ENCODE results near the gene DNAH5. TPM values are rescaled to one million over a fixed set of nuclear protein-coding genes. Genes with fewer than 3 reads are reported as not detected.

The DNAH5 gene
- total and polyA plus RNA-seq, 2 donors (not counting 1 experiment from before 2014, with no cell fraction given), result not detected

- ChIA-PET POLR2A (no interaction called here), CTCF (no interaction called here)
- Mint-ChIP-seq H3K9me3 (ENCODE audit: insufficient read depth) (peaks cover 4% of the 10 kb centered on the region), H3K27me3 (no peaks in the 10 kb centered on the region), H3K4me1 (no peaks in the 10 kb centered on the region), H3K4me3 (no peak overlapping the region), H3K27ac (no peak overlapping the region)
- Histone ChIP-seq H3K9ac (ENCODE audit: low read length) (no peak overlapping the region), H3K4me3 (ENCODE audit: control extremely low read depth in 1 of 5, extremely low read depth in 1 of 5, insufficient read depth in 1 of 5, low read depth in 2 of 5, low read length in 4 of 5) (no peak overlapping the region), H3K9me3 (ENCODE audit: control extremely low read depth in 1 of 3, control insufficient read depth in 2 of 3, insufficient read depth in 1 of 3, low read length in 2 of 3) (no peaks in the 10 kb centered on the region), H2AFZ (ENCODE audit: insufficient read depth, low read depth, low read length, poor library complexity, severe bottlenecking) (no peak overlapping the region), H3K4me1 (ENCODE audit: control insufficient read depth in 2 of 2, insufficient read depth in 2 of 2, low read length in 2 of 2) (no peaks in the 10 kb centered on the region), H3K4me2 (replicated peaks; ENCODE audit: low read depth, low read length, poor library complexity, severe bottlenecking) (no peak overlapping the region), H4K20me1 (ENCODE audit: control insufficient read depth, insufficient read depth, low read length, poor library complexity, severe bottlenecking) (no peaks in the 10 kb centered on the region), H3K27me3 (replicated peaks in 1 of 4; ENCODE audit: control extremely low read depth in 1 of 4, control insufficient read depth in 3 of 4, insufficient read depth in 4 of 4, low read length in 3 of 4) (no peaks in the 10 kb centered on the region), H3K79me2 (ENCODE audit: control insufficient read depth, insufficient read depth, low read length) (no peaks in the 10 kb centered on the region), H3K36me3 (replicated peaks in 1 of 2; ENCODE audit: control extremely low read depth in 1 of 2, control insufficient read depth in 1 of 2, extremely low read depth in 1 of 2, insufficient read depth in 2 of 2, low read length in 1 of 2) (no peaks in the 10 kb centered on the region), H3K27ac (ENCODE audit: low read length in 2 of 2) (no peak overlapping the region)
- no peak for ATAC-seq (ENCODE audit: low read depth)
- intact Hi-C loops (cut with micrococcal nuclease), result no loop called here
- no peak for DNase-seq
- TF ChIP-seq CTCF (IDR thresholded peaks at IDR 0.05), result no peak
- WGBS (ENCODE audit: insufficient coverage), result 45% methylated on average over 3 of the region's 3 CpGs
Observed at GRCh38 chr5:13664377-13664776, 280.1 kb downstream of the DNAH5 start.

GRCh38 chr5:13662626-13663025 lies 281.9 kb downstream of the DNAH5 start:
- H2AFZ ChIP-seq (ENCODE audit: insufficient read depth, low read depth, low read length, poor library complexity, severe bottlenecking), result no peak overlapping the region
- H3K4me2 ChIP-seq (replicated peaks; ENCODE audit: low read depth, low read length, poor library complexity, severe bottlenecking), result no peak overlapping the region
- no peak overlapping the region for H3K27ac Mint-ChIP-seq
- no peak overlapping the region for H3K4me3 Mint-ChIP-seq
- no peaks in the 10 kb centered on the region for H3K36me3 ChIP-seq (replicated peaks in 1 of 2; ENCODE audit: control extremely low read depth in 1 of 2, control insufficient read depth in 1 of 2, extremely low read depth in 1 of 2, insufficient read depth in 2 of 2, low read length in 1 of 2)
- no peaks in the 10 kb centered on the region for H3K27me3 ChIP-seq (replicated peaks in 1 of 4; ENCODE audit: control extremely low read depth in 1 of 4, control insufficient read depth in 3 of 4, insufficient read depth in 4 of 4, low read length in 3 of 4)
- ChIA-PET POLR2A (no interaction called here), CTCF (no interaction called here)
- peaks cover 3% of the 10 kb centered on the region for H3K9me3 Mint-ChIP-seq (ENCODE audit: insufficient read depth)
- H3K27ac ChIP-seq (ENCODE audit: low read length in 2 of 2), result no peak overlapping the region
- H3K4me3 ChIP-seq (ENCODE audit: control extremely low read depth in 1 of 5, extremely low read depth in 1 of 5, insufficient read depth in 1 of 5, low read depth in 2 of 5, low read length in 4 of 5), result no peak overlapping the region
- no peaks in the 10 kb centered on the region for H3K4me1 Mint-ChIP-seq
- no peak overlapping the region for H3K9ac ChIP-seq (ENCODE audit: low read length)
- intact Hi-C loops (cut with micrococcal nuclease), result no loop called here
- H3K79me2 ChIP-seq (ENCODE audit: control insufficient read depth, insufficient read depth, low read length), result no peaks in the 10 kb centered on the region
- ATAC-seq (ENCODE audit: low read depth), result no peak
- no peaks in the 10 kb centered on the region for H4K20me1 ChIP-seq (ENCODE audit: control insufficient read depth, insufficient read depth, low read length, poor library complexity, severe bottlenecking)
- DNase-seq, result no peak
- no peaks in the 10 kb centered on the region for H3K4me1 ChIP-seq (ENCODE audit: control insufficient read depth in 2 of 2, insufficient read depth in 2 of 2, low read length in 2 of 2)
- H3K9me3 ChIP-seq (ENCODE audit: control extremely low read depth in 1 of 3, control insufficient read depth in 2 of 3, insufficient read depth in 1 of 3, low read length in 2 of 3), result no peaks in the 10 kb centered on the region
- no peak for TF ChIP-seq CTCF (IDR thresholded peaks at IDR 0.05)
- no peak for TF ChIP-seq EZH2 (IDR thresholded peaks at IDR 0.05; ENCODE audit: borderline replicate concordance, insufficient read depth, low read depth, low read length, poor library complexity, severe bottlenecking)
- no peaks in the 10 kb centered on the region for H3K27me3 Mint-ChIP-seq
